ENCODE measurements around the gene SNORC.
"Not testable (repeated sequence)": the region's sequence is repeated elsewhere in the genome, so short reads cannot be mapped to it uniquely, and the experiment has no call there.

SNORC gene

DNA sequence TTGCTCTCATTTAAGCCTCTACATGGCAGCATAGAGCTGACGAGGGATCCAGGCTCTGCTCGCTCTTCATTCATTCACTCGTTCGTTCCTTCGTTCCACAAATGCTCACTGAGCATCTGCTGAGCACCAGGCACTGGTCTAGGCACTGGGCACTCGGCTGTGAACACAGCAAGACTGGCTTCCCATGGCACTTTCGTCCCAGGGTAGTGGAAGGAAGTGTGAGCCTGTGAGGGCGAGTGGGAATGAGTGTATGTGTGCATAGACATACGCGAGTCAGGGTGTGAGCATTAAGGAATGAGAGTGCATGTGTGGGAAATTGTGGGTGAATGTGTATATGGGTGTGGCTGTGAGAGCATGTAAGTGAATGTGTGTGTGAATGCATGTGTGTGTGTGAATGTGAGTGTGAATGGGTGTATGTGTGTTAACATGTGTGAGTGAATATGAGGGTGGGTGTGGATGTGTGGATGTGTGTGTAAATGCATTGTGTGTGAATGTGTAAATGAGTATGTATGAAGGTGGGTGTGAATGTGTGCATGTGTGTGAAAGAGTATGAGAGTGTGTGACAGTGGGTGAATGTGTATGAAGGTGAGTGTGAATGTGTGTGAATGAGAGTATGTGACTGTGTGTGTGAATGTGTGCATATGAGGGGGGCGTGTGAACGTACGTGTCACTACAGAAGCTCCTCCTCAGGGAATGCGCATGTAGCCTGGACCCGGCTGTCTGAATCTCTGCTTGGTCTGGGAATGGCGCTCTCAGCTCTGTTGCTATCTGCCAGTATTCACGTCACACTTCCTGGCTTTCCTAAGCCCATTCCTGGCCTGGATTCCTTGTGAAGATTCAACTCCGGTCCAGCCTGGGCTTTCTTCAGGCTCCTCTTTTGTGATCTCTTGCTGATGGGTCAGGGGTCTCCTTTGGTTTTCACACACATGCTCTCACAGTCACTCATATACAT, 28.8 kb downstream of the SNORC start:
- H3K9me3 ChIP-seq (ENCODE audit: control insufficient read depth, low read length): no peaks in the 10 kb centered on the region
- H3K4me1 ChIP-seq: no peaks in the 10 kb centered on the region
- no peak overlapping the region for H3K27ac ChIP-seq
- no peak overlapping the region for H2AFZ ChIP-seq
- H3K27me3 ChIP-seq (ENCODE audit: control insufficient read depth, insufficient read depth, low read length): no peaks in the 10 kb centered on the region
- H3K36me3 ChIP-seq (ENCODE audit: control insufficient read depth, insufficient read depth, low read length): no peaks in the 10 kb centered on the region
- H3K4me2 ChIP-seq (ENCODE audit: low read length): no peak overlapping the region
- TF ChIP-seq, protein P1, sequence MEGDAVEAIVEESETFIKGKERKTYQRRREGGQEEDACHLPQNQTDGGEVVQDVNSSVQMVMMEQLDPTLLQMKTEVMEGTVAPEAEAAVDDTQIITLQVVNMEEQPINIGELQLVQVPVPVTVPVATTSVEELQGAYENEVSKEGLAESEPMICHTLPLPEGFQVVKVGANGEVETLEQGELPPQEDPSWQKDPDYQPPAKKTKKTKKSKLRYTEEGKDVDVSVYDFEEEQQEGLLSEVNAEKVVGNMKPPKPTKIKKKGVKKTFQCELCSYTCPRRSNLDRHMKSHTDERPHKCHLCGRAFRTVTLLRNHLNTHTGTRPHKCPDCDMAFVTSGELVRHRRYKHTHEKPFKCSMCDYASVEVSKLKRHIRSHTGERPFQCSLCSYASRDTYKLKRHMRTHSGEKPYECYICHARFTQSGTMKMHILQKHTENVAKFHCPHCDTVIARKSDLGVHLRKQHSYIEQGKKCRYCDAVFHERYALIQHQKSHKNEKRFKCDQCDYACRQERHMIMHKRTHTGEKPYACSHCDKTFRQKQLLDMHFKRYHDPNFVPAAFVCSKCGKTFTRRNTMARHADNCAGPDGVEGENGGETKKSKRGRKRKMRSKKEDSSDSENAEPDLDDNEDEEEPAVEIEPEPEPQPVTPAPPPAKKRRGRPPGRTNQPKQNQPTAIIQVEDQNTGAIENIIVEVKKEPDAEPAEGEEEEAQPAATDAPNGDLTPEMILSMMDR (IDR thresholded peaks at IDR 0.05): no peak
- H3K4me3 ChIP-seq (ENCODE audit: low read depth, low read length): no peak overlapping the region
- no peak overlapping the region for H3K9ac ChIP-seq
- no peaks in the 10 kb centered on the region for H3K79me2 ChIP-seq

DNA sequence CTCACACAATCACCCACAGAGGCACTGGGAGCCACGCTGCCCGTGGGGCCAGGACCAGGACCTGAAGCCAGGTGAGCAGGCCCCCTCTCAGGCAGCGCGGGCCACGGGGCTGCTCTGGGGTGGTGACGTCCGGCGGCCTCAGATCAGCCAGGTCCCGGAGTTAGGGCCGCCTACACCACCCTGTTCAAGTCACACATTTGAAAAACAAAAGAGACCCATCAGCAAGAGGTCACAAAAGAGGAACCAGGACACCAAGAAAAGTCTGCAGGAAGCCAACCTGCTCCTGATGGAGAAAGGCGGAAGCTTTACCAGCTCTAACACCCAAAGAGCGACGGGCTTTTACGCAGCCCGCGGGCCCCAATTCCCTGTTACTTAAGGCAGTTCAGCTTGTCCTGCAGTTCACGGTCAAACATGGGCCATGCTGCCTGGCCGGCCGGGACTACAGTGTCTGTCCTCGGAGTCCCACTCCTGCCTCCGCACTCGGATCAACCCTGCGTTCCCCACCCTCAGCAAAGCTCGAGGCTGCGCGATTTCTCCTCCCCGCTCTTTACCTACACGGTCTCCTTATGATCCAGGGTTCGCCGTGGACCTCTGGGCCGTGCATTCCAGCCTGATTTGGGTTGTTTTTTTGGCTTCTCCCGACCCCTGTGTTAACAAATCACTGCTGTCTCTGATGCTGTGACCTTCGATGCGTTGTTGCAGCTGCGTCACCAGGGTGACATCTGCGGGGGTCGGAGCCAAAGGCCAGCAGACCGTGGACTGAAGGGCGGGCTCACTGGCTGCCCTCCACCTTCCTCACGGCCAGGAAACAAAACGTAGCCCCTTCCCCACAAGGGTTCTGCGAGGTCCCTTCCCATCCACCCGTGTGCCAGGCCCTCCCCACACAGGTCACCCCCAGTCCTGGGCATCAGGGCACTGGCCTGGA, 31.0 kb downstream of the SNORC start:
- Histone ChIP-seq H3K4me3 (ENCODE audit: low read depth, low read length) (no peak overlapping the region), H3K27ac (no peak overlapping the region), H3K9ac (no peak overlapping the region), H3K27me3 (ENCODE audit: control insufficient read depth, insufficient read depth, low read length) (no peaks in the 10 kb centered on the region), H3K9me3 (ENCODE audit: control insufficient read depth, low read length) (no peaks in the 10 kb centered on the region), H3K79me2 (no peaks in the 10 kb centered on the region), H3K4me1 (no peaks in the 10 kb centered on the region), H3K36me3 (ENCODE audit: control insufficient read depth, insufficient read depth, low read length) (no peaks in the 10 kb centered on the region), H2AFZ (no peak overlapping the region), H3K4me2 (ENCODE audit: low read length) (no peak overlapping the region)
- TF ChIP-seq, protein P1 (IDR thresholded peaks at IDR 0.05): no peak

DNA sequence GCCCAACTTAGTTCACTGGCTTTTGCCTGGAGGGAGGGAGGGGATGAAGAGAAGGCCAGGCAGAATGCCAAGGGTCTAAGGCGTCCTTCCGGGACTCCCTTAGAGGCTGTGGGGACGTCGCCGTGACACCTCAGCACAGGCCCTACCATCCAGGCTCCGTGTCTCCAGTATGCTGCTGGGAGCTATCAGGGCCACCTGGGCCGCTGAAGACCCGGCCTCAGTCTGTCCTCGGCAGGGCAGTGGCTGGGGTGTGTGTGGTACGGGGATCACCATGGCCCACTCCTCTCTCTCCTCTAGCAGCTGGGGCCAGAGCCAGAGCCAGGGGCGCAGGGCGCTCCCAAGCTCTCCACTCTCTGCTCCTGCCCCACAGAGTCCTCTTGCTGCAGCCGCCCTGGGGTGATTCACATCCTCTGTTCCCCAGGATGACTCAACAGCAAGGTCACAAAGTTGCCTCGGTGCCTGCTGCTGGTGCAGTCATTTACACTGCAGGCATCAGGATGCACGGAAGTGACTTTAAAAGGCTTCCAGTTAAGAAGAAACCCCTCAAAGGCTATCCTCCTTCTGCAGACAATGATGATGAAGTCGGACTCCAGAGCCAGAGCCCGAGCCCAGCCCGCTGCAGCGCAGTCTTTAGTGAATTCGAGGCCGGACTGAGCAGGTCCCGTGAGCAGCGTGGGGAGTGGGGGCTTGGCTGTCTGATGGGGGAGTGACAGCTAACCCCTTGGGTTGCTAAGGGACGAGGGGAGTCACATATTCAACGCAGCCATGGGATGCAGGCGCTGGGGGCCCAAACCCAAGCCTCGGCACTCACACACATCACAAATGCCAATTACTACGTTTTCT, 31.9 kb downstream of the SNORC start:
- H3K9ac ChIP-seq: no peak overlapping the region
- H2AFZ ChIP-seq: no peak overlapping the region
- TF ChIP-seq, protein P1 (IDR thresholded peaks at IDR 0.05): no peak
- H3K4me2 ChIP-seq (ENCODE audit: low read length): no peak overlapping the region
- H3K79me2 ChIP-seq: no peaks in the 10 kb centered on the region
- no peaks in the 10 kb centered on the region for H3K9me3 ChIP-seq (ENCODE audit: control insufficient read depth, low read length)
- H3K27ac ChIP-seq: no peak overlapping the region
- H3K4me3 ChIP-seq (ENCODE audit: low read depth, low read length): no peak overlapping the region
- no peaks in the 10 kb centered on the region for H3K4me1 ChIP-seq
- H3K36me3 ChIP-seq (ENCODE audit: control insufficient read depth, insufficient read depth, low read length): no peaks in the 10 kb centered on the region
- H3K27me3 ChIP-seq (ENCODE audit: control insufficient read depth, insufficient read depth, low read length): no peaks in the 10 kb centered on the region

DNA sequence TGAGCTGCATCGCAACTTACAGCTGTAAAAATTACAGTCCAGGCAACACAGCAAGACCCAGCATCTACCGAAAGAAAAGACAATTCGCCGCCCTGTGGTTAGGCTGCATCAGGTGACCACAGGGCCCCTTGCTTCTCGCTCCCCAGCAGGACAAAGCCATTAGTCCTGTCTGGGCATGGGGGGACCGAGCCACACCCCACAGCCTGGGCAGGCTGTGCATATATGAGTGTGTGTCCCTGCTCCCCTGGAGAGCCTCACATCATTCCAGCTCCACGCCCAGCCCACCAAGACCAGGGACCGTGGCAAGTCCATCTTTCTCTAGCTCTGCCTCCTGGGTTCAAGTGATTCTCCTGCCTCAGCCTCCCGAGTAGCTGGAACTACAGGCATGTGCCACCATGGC, 33.9 kb downstream of the SNORC start:
- no peaks in the 10 kb centered on the region for H3K4me1 ChIP-seq
- H3K79me2 ChIP-seq: no peaks in the 10 kb centered on the region

DNA sequence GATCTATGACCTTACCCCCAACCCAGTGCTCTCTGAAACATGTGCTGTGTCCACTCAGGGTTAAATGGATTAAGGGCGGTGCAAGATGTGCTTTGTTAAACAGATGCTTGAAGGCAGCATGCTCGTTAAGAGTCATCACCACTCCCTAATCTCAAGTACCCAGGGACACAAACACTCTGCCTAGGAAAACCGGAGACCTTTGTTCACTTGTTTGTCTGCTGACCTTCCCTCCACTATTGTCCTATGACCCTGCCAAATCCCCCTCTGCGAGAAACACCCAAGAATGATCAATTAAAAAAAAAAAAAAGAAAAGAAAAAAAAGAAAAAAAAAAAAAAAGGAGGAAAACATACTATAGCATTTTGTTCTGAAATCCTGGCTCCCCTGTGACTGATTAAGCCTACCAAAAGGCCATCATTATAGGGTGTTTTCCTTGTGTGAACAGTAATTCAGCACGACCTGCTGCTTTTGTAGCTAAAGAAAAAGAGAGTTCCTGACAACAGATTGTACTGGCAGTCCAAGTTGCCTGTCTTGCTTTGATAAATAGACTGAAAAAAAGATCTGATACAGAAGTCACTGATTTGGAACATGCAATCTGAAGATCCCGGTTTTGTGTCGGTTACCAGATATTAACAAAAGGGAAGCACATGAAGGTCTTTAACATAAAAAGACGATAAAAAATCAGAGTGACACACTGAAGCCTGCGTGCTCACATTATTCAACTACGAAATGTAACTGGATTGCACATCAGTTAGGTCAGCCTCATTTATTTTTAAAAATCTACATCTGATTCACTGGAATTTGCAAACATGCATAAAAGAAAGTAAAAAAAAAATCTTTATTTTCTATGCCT, 37.0 kb downstream of the SNORC start:
- peak overlapping the region; percentile 27 for H3K4me3 ChIP-seq (ENCODE audit: low read depth, low read length)

More for the DNA sequence above, 33.9 kb downstream of the SNORC start:
- Histone ChIP-seq H3K27ac (no peak overlapping the region), H3K9me3 (ENCODE audit: control insufficient read depth, low read length) (no peaks in the 10 kb centered on the region), H2AFZ (no peak overlapping the region), H3K4me3 (ENCODE audit: low read depth, low read length) (no peak overlapping the region), H3K9ac (no peak overlapping the region), H3K36me3 (ENCODE audit: control insufficient read depth, insufficient read depth, low read length) (no peaks in the 10 kb centered on the region), H3K27me3 (ENCODE audit: control insufficient read depth, insufficient read depth, low read length) (no peaks in the 10 kb centered on the region), H3K4me2 (ENCODE audit: low read length) (no peak overlapping the region)
- TF ChIP-seq, protein P1 (IDR thresholded peaks at IDR 0.05): no peak

DNA sequence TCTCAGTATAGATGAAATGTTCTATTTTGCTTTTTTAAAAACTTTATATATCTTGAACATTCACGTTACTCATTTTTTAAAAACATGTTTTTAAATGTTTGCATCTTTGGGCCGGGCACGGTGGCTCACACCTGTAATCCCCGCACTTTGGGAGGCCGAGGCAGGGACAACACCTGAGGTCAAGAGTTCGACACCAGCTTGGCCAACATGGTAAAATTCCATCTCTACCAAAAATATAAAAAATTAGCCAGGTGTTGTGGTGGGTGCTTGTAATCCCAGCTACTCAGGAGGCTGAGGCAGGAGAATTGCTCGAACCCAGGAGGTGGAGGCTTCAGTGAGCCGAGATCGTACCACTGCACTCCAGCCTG, 37.6 kb downstream of the SNORC start:
- H3K27me3 ChIP-seq (ENCODE audit: control insufficient read depth, insufficient read depth, low read length); H3K79me2 ChIP-seq; H3K9me3 ChIP-seq (ENCODE audit: control insufficient read depth, low read length); H2AFZ ChIP-seq; H3K4me1 ChIP-seq; H3K9ac ChIP-seq; H3K27ac ChIP-seq; H3K36me3 ChIP-seq (ENCODE audit: control insufficient read depth, insufficient read depth, low read length): not testable (repeated sequence)
- Histone ChIP-seq H3K4me2 (ENCODE audit: low read length) (peak overlapping the region; percentile 59), H3K4me3 (ENCODE audit: low read depth, low read length) (peak overlapping the region; percentile 27)

More for the DNA sequence above, 37.0 kb downstream of the SNORC start:
- not testable (repeated sequence) for H3K9ac ChIP-seq; H3K79me2 ChIP-seq; H3K36me3 ChIP-seq (ENCODE audit: control insufficient read depth, insufficient read depth, low read length); H3K27ac ChIP-seq; H3K9me3 ChIP-seq (ENCODE audit: control insufficient read depth, low read length); H3K4me1 ChIP-seq; H3K27me3 ChIP-seq (ENCODE audit: control insufficient read depth, insufficient read depth, low read length); H2AFZ ChIP-seq
- peak overlapping the region; percentile 59 for H3K4me2 ChIP-seq (ENCODE audit: low read length)
